Stimulated activated CD4-positive, alpha-beta T cell treated with anti-CD3 and anti-CD28 coated beads, Interleukin-15, amount 100 ng/mL, for 1 hour (primary cell): ENCODE measurements around the gene FPR2.
"Not testable (repeated sequence)": the region's sequence is repeated elsewhere in the genome, so short reads cannot be mapped to it uniquely, and the experiment has no call there.

ENCODE experiments used
- DNase-seq, 2 donors: peaks; one replicate each; pipeline ENCODE4 v3.0.0-alpha.2; 2020; ENCODE audit warnings: low read depth in 1 of 2, low spot score in 1 of 2

FPR2 gene

DNA sequence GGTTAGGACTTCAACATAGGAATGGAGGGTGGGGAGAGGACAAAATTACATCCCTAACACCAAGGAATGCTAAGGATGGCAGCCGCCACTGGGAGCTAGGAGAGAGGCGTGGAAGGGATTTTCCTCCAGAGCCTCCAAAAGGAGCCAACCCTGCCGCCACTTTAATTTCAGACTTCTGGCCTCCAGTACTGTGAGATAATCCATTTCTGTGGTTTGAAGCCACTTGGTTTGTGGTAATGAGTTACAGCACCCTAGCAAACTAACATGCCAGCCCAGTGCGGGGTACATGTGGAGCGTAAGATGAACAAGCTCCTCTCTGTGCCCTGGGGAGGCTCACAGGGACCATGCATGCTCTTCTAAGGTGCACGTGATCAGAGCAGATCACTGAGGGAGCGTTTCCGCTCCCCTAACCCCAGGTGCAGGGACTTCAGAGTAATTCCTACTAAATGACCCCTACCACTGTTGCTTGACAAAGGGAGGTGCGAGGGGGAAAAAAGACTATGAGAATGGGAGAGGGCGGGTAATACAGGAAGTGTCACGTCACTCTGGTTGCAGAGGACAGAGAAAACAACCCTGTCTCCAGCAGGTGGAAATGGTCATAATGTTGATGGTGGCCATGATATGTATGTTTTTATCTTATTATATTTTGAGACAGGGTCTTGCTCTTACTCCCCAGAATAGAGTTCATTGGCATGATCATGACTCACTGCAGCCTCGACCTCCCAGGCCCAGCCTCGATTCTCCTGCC lies 21.3 kb upstream of the FPR2 start:
- DNase-seq, result no peak

DNA sequence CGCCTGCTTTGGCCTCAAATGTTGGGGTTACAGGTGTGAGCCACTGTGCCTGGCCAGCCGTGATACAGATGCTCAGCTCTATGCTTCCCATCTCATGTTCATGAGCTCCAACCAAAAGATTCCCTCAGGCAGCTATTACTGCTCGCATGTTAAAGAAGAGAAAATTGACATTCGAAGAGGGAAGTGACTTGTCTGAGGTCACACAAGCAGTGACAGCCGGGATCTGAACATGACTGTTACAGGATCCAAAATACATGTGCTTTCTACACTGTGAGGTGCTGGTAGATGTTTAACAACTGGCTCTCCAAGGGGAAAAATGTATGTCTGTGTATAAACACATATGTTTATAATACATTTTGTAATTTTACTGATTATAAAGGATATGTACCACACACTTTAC lies 20.6 kb upstream of the FPR2 start:
- DNase-seq, result no peak

DNA sequence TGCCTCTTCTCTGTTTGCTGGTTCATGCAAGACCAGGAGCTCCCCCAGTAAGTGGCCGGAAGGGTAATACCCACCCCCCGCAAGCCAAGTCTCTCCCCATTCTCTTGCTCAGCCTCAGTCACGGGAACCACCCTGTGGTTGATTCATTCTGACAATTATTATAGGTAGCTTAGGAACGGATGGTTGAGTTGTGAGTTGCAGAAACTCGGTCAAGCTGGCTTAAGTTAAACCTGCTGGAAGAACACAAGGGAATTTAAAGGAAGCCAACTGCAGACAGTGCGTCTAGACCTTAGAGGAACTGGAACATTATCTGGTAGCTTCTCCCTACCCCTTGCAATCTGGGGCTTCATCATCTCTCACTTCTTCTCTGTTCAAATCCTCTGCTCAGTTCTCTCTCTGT lies 18.2 kb upstream of the FPR2 start:
- no peak for DNase-seq

DNA sequence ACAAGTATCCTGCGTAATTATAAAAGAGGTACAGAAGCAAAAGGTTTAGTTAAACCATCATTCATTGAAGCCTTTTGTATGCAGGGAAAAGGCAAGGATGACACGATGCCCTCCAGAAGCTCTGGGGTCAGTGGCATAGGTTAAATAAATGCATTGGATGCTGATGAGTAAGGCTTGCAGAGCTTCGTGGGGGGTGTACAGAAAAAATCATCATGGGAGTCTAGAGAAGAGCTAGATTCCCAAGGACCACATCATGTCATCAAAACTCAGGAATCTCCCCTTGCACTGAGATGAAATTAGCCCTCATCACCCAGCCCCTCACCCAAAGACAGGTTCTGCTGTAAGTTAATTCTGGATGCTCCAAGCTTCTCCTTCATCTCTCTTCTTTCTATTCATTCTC lies 17.6 kb upstream of the FPR2 start:
- no peak for DNase-seq

DNA sequence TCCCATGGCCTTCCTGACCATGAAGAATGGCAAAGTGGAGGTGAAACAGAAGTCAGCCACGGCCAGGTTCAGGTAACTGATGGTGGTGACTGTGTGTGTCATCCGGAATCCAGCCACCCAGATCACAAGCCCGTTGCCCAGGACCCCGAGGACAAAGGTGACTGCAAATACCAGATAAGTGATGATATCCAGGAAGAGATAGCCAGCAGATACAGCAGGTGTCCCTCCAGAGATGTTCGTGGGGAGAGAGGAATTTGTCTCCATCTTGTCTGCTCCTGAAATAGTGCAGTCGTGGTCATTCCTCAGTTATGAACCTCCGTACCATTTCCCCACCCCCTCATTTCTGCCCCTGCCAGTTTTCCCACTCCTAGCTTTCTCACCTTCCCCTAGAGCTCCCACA lies 14.2 kb upstream of the FPR2 start:
- no peak for DNase-seq

DNA sequence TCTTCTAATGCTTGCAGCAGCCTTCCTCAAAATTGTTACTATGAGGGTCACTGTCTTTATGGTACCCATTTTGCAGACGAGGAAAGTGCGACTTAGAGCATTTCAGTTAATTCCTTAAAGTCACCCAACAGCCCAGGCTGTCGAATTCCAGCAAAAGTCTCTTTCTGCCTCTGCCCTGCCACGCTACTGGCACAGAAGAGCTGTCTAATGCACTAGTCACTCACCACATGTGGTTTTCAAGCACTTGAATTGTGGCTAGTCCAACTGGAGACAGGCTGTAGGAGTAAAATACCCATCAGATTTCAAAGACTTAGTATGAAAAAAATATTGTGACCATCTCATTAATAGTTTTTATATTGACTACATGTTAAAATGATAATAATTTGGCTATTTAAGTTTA lies 11.0 kb upstream of the FPR2 start:
- no peak for DNase-seq

DNA sequence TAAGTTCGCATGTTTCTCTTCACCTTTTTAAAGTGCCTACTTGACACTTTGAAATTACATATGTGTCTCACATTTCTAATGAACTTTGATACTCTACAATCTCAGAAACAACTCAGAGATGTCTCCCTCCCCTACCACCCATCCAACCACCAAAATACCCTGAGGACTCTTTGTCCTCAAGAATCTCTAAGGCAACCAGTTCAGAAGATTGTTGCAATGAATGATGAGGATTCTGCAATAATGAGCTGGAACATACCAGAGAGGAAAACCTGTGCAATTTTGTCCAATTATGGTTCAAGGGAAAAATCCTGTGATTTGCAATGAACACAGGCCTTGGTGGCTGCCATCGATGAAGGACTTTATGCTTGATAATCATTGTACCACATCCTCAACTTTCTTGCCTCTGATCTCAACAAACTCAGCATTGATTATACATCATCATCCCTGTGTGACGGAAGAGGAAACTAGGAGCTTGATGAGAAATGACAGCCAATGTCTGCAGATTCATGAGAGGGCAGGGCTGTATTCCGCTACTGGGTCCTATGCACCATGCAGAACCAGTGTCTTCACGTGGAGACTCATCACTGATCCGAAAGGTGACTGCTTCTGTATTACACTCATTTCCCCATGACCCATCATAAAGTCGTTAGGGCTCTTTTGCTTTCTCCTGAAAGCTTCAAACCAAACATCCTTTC lies 10.4 kb upstream of the FPR2 start:
- DNase-seq, result no peak

DNA sequence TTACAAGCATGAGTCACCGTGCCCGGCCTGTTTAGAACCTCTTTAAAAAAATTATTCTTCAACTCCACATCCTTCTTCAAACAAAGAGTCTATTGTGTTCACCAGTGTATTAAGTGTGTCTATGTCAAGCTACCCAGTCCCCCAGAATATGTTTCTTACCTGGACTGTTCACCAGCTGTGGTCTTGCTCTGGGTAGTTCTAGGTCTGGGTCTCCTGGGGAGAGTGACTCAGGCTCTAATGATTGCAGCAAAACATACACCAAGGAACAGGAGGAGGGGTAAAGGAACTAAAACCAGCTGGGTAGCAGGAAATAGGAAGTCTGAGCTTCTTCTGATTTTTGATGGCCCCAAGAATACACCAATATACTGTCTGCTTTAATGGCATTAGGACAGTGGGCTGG lies 9.3 kb upstream of the FPR2 start, which contains the start of gene FPR1:
Gene FPR1 (minus strand): TSS at position 224 of the 400 bp plus-strand sequence. CDS start 4,884 bp downstream, outside the sequence.
- DNase-seq, result no peak

DNA sequence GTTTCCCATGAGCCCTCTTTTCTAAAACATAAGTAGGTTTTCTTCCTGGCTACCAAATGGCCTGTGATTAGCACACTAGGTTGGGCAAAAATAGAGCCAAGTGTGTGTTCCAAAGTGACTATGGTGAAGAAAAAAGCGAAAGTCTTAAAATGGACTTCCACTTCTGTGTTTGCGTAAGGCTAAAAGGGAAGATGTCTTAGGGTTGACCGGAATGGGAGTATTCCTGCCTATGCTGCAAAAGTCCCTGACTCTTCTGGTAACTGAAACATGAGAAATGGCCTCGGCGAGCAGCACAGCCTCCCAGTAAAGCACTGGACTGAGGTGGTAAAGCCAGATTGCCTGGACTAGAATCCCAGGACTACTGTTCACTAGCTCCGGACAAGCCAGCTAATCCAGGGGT lies 6.9 kb upstream of the FPR2 start:
- no peak for DNase-seq

DNA sequence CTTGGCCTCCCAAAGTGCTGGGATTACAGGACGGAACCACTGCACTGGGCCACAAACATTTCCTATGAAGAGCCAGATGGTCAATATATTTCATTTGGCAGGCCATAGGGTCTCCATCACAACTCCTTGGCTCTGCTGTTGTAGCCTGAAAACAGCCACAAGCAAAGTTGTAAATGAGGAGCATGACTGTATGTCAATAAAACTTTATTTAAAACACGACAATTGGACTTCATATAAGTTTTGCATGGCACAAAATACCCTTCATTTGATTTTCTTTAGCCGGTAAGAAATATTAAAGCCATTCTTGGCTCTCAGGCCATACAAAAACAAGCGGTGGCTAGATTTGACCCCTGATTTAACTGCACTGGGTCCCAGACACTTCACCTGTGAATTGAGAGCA lies 6.2 kb upstream of the FPR2 start:
- no peak for DNase-seq

DNA sequence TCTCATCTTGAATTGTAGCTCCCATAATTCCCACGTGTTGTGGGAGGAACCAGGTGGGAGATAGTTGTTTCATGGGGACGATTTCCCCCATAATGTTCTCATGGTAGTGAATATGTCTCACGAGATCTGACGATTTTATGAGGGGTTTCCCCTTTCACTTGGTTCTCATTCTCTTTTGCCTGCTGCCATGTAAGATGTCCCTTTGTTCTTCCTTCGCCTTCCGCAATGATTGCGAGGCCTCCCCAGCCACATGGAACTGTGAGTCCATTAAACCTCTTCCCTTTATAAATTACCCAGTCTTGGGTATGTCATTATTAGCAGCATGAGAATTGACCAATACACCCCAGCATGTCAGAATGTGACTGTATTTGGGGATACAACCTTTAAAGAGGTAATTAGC lies 5.4 kb upstream of the FPR2 start:
- DNase-seq, result no peak

DNA sequence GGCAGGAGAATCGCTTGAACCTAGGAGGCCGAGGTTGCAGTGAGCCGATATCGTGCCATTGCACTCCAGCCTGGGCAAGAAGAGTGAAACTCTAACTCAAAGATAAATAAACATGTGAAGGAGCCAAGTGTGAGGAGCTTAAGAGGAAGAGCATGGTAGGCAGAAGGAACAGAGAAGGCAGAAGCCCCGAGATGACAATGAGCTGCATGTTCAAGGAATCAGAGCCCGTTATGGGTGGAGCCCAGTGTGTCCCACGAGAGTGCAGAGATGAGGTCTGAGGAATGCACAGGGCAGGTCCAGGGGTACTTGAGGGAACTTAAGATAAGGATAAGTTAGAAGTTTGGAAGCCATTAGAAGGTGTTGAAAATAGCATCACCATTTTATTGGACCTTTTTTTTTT lies 716 bp downstream of the FPR2 start:
- no peak for DNase-seq

DNA sequence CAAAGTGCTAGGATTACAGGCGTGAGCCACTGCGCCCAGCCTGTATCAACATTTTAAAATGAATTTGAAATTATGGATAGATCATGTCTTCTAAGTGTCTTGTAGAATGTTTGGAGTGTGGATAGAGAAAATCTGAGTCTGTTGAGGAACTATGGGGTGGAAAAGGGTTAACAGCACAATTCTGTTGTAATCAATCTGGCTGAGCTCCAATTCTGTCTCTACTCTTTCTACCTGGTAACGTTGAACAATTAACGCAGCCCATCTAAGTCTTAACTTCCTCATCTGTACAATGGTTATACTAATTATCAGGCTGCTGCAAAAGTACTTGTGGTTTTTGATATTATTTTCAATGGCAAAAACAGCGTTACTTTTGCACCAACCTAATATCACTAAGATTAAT lies 4.1 kb downstream of the FPR2 start:
- DNase-seq, result no peak

DNA sequence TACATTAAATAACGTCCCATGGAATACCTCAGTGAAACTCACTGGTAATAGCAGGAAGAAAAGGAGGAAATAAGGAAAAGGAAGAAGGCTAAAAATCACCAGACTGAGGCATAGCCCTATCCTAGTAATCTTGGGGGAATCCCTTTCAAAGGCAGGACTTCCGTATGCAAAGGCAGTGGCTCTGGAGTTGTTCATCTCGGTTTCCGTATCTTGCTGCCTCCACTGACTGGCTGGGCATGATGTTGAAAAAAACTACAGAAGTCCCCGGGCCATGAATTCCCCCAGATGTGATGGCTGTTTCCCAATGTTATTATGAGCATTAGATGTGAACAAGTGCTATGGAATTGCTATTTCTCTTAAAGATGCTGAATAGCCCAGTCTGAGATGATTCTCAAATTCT lies 5.5 kb downstream of the FPR2 start:
- DNase-seq, result no peak

DNA sequence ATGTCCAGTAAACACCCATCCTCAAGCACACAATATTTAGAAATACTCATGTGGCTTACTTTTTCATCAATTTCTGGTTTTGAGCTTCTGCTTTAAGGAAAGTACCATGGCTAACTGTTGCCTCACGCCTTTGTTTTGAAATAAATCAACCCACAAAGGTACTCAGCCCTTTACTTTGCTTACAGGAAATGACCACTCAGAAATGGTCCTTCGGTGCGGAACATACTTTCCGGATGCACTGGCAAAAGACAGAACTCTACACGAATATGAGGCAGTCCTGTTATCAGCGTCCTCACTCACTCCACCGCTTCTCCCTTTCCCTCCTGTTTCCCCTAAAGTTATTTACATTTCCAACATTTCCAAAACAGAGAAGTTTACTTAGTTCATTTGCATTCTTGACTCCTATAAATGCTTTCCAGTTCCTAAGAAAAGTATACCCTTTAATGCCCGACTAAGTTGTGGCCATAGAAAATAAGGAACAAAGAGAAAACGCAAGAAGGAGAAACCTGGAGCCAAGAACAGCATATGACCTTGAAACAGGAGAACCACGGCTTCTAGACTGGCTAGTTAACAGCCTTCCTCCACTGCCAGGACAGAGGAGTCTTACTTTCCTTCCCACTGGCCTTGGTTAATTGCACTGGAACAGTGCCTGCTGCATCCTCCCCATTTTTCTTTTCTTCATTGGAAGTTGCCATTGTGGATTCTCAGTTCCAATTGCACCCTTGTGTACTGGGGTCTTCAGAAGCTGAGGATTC lies 10.6 kb downstream of the FPR2 start:
- no peak for DNase-seq

DNA sequence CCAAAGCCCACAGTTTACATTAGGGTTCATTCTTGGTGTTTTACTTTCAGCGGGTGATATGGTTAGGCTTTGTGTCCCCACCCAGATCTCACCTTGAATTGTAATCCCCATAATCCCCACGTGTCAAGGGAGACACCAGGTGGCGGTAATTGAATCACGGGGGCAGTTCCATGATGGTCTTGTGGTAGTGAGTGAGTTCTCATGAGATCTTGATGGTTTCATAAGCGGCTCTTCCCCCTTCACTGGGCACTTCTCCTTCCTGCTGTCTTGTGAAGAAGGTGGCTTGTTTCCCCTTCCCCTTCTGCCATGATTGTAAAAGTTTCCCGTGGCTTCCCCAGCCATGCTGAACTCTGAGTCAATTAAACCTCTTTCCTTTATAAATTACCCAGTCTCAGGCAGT lies 12.0 kb downstream of the FPR2 start:
- DNase-seq, result no peak

DNA sequence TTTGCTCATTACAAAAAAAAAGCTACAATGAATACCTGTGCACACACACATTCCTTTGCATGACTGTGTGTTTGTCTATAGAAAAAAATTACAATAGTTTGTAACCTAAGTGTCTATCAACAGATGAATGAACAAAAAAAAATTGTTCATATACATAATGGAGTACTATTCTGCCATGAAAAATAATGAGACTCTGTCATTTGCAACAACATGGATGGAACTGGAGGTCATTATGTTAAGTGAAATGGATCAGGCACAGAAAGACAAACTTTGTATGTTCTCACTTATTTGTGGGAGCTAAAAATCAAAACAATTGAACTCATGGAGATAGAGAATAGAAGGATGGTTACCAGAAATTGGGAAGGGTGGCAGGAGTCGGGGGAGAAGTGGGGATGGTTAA lies 15.6 kb downstream of the FPR2 start:
- not testable (repeated sequence) for DNase-seq

DNA sequence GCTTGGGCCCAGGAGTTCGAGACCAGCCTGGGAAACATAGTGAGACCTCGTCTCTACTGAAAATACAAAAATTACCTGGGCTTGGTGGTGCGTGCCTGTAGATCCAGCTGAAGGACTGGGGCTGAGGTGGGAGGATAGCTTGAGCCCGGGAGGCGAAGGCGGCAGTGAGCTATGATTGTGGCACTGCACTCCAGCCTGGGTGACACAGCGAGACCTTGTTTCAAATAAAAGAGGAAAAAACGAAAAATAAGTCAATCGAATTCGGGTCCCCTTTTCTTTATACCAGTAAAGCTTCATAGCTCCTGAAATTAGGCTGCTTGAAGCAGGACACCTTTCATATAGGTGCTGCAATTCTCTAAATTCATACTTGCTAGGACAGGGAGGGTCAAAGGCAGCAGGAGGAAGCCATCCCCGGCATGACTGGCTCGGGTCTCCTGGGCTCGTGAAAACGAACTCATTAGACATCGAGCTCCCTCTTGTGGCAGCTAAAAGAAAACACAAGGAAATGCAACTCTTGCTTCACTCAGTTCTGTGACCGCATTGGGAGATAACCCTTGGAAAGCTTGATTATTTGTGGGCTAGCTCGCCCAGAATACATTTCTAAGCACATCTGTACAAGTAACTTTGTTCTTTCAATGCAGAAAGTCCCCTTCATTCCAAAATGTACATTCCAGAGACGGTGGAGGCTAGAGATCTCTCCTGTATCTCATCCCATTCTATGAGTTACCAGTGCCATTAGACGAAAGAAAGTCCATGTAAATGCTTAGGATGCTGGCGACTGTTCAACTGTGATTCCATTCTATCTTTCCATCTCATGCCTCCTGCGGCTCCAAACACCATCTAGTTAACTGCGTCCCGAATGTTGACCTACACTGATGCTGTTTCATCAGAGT lies 16.8 kb downstream of the FPR2 start:
- DNase-seq, result peak in 1 of 2 donors; percentile 10

DNA sequence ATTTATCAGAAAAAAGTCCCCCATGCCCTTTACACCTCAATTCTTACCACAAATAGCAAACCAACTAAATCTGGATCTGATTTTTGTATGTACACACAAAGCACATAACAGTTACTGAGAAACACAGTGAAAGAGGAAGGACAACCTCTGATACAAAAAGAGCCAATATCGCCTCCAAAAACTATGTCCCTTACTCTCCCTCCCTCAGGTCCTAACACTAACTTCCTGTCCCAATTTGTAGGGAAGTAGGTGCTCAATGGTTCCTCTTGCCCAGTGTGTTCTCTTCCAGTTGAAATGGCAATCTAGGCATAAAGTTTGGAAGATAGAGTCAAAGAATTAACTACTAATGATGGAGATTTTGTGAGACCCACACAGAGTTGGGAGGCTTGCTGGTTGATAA lies 18.2 kb downstream of the FPR2 start:
- DNase-seq, result no peak

DNA sequence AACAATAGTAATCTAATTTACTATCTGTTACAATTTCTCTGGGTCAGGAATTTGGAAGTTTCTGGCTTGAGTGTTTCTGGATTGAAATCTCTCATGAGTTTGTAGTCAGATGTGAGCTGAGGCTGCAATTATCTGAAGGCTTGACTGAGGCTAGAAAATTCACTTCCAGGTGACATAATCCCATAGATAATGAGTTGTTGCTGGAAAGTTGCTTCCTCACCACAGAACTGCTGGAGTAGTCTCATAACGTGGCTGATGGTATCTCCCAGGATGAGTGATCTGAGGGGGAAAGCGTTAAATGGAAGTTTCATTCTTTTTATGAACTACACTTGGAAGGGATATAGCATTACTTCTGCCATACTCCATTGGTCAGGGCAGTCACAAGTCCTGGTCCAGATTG lies 18.7 kb downstream of the FPR2 start:
- no peak for DNase-seq

DNA sequence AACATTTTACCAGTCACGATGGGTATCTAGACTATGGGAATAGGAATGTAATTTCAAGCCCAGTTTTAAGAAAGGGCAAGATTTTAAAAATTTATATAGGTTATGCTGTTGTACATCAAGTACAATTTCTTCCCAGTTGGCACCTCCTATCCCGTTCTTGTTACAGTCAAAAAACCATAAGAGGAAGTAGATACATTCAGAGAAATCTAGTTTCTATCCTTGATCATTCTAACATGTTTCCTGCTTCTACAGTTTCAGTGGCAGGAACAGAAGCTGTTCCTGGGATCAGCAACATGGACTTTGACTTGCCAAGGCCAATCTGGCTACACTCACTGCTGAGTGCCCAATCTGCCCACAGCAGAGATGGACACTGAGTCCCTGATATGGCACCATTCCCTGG lies 19.3 kb downstream of the FPR2 start:
- DNase-seq, result no peak
